HG03097 (cell line): ENCODE data around the gene ABCB11.
"Not testable (repeated sequence)": the region's sequence is repeated elsewhere in the genome, so short reads cannot be mapped to it uniquely, and the experiment has no call there.

Experiments
- ATAC-seq: cut with Tn5 transposase; IDR thresholded peaks from one replicate; pipeline ENCODE4 v1.9.1; 2021; ENCODE audit not compliant: unreplicated experiment, low FRiP score

ABCB11 gene

DNA sequence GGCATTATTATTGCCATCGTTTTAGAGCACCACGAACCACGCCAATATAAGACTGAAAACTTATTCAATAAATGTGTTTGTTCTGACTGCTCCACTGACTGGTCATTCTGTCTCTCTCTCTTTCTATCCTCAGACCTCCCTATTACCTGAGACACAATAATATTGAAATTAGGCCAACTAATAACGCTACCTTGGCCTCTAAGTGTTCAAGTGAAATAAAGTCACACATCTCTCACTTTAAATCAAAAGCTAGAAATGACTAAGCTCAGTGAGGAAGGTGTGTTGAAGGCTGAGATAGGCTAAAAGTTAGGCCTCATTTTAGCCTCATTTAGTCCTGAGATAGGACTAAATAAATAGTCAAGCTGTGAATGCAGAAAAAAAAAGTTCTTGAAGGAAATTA lies 91.2 kb downstream of the ABCB11 start:
- ATAC-seq: no peak

DNA sequence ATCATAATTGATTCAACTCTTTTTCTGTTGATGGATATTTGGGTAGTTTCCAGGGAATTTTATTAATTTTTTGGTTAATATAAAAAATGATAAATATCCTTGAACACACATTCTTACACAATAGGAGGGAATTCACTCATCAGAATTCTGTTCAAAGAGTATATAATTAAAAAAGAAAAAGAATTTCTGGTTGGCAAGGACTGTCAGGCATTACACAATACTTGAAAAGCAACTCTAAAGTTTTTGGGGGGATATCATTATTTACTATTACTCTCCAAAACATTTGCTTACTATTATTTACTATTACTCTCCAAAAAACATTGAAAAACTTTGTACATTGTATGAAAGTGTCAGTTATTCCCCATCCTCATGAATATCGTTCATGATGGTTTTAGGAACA lies 92.1 kb downstream of the ABCB11 start:
- ATAC-seq: no peak

DNA sequence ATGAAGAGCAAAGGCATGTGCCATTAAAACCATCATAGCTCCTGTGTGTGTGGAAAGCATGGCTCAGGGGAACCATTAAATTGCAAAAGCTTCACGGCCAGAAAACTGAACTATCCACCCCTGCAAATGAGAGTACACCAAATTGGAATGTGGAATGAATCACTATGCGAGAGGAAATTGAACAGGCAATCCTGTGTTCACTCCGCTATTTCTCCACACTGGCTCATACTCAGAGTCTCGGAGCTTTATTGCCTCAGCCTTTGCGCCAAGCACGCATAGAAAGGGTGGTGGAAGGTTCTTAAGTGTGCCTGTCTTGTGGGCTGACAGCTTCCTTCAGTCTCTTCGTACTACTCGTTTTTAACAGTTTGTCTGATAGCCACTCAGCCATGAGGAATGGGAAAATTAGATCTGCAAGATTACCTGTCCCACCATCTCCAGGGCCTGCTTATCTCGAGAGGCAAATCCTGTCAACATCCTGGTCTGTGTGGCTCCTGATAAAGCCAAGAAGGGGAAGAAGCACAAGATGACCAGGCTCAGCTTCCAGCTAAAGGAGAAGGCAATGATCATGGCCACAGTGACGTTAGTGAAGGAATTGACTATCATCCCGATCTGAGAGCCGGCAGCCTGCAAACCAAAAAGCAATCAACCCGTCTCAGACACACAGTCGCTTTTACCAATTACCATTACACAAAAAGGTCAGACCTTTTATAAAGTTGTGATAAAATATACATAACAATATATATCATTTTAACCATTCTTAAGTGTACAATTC lies 95.1 kb downstream of the ABCB11 start:
- no peak for ATAC-seq

DNA sequence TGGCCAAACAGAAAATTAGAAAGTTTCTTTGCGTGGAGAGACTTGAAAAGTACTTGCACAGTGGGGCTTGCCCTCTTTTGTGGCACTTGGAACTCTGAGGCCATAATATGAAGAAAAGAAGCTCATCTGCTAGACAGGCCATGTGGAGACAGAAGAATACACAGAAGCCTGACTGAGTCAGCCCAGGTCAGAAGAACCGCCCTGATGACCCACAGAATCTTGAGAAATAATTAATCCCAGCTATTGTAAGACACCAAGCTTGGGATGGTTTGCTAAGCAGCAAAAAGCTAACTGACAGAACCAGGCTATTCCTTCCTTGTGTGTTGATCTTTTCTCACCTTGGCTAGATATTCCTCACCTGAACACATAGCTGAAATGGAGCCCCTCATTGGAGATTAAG lies 96.3 kb downstream of the ABCB11 start:
- no peak for ATAC-seq

DNA sequence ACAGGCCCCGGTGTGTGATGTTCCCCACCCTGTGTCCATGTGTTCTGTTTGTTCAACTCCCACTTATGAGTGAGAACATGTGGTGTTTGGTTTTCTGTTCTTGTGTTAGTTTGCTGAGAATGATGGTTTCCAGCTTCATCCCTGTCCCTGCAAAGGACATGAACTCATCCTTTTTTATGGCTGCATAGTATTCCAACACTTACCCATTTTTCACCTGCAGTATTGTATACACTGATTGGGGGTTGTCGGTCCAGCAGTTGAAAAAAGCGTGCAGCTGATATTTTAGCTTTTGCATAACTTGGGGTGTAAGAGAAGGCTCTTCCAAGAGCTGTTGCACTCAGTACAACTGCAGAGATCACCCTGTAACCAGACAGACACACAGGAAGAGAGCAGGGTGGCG lies 99.0 kb downstream of the ABCB11 start:
- not testable (repeated sequence) for ATAC-seq

DNA sequence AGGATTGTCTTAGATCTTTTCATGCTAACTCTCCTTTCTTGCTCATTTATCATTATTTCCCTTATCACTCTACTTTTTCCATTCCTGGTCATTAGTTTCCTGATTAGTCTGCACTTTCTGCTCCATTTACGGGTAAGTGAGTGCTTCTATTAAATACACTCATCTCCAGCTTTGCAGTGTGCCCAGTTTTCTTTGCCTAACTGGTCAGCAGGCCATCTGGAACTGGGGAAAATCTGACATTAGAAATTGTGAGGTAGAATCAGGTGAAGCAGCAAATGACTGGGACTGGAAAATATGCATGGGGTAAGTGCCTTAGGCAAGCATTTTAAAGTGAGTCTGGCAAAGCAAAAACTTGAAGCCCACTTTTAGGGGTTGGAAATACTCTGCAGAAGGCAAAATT lies 100.9 kb downstream of the ABCB11 start:
- ATAC-seq: no peak

DNA sequence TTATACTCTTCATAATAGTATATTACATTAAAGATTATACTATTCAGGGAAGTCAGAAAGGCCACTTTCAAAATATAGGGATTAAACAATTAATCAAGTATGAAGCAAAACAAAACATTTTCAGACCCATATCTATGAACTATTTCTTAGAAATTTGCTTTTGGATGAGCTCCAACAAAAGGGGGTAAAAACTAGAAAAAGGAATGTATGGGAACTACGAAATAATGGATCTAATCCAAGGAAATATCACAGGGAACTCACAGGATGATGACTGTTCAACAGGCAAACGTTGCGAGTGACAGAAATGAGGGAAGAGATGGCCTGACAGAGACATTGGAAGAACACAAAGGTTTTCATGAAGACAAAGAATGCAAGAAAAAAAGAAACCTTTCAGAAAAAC lies 102.1 kb downstream of the ABCB11 start:
- no peak for ATAC-seq

DNA sequence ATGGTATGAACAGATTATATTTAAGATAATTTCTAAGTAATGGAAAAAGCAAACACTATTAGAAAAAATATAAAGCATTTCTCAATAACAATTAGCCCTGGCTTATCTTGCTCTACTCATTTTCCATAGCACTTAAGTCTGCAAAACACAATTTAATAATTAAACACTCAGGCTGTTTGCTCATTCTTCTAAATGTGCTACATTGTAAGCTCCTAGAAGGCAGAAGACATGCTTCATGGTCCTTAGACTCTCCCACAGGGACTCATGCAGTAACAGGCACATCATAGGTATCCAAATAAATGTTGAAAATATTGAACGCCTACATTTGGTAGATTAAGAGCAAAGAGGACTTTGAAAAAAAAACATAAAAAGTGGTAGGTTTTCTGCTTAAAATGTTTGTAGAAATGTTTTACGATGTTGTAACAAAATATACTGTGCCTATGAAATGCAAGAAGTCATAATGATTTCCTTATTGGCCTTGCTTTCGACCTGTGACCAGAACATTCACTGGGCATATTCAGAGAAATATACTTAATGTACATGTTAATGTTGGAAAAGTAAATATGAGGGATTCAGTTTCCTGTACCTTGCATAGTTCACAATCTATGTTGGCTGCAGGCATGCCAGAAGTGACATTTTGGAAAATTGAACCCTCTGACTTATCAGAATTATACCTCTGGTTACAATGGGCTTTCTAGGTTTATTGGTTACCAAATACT lies 102.9 kb downstream of the ABCB11 start:
- ATAC-seq: no peak

DNA sequence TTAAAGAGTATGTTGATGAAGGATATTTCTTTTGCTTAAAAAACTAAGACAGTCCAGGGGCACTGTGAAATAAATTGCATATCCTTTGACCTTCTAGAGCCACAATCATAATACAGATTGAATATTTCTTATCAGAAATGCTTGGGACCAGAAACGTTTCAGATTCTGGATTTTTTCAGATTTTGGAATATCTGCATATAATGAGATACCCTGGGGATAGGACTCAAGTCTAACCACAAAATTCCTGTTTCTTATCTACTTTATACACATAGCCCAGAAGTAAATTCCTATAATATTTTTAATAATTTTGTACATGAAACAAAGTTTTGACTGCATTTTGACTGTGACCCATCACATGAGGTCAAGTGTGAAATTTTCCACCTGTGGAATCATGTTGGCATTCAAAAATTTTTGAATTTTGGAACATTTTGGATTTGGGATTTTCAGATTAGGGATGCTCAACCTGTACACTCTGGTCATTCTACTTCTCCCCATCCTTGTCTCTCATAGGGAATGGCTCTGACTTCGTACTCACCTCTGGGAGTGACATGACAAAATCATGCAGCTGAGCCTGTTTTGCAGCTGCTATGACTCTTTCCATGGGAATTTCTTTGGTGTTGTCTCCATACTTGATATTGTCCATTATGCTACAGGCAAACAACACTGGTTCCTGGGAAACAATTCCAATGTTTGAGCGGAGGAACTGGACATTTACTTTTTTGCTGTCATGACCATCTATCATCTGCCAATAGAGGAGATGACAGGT lies 104.3 kb downstream of the ABCB11 start:
- ATAC-seq: no peak

DNA sequence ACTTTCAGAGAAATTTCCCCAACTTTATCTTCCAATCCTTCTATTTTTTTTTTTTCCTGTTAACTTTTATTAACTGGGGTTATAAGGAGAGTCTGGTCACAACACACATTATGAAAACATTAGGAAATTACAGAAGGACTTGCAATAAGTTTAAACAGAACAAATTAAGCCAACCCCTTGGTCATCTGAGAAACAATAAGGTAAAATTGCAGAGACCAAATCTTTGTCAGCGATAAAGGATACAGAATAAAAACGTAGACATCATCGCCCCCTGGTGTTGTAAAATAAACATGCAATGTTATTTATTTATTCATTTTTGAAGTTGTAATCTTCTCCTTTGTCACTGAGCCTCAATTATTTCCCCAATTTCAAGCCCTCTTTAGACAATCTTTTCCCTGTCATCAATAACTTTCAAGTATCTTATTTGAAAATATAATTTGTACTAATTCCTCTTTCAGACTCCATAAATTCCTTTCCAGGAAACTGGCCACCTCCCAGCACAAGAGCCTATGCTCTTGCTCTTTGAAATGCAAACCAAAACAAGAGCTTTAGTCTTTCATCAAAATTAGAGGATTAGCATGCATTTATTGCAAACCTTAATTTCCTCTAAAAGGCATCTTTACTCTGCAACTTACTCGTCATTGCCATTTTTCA lies 110.5 kb downstream of the ABCB11 start:
- no peak for ATAC-seq

DNA sequence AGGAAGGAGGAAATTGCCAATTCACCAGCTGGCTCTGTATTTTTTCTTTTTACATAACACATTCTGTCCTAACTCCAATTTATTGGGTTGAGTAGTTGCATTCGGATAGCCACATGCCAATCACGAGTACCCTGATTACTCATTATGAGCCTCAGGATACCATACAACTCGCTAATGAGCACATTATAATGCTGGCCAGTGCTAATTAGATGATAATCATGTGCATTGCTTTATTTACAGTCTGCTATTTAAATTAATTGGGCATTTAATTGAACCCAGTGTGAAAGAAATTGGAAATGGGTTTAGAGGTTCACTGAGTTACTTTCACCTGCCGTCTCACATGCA lies 114.8 kb downstream of the ABCB11 start:
- ATAC-seq: no peak

DNA sequence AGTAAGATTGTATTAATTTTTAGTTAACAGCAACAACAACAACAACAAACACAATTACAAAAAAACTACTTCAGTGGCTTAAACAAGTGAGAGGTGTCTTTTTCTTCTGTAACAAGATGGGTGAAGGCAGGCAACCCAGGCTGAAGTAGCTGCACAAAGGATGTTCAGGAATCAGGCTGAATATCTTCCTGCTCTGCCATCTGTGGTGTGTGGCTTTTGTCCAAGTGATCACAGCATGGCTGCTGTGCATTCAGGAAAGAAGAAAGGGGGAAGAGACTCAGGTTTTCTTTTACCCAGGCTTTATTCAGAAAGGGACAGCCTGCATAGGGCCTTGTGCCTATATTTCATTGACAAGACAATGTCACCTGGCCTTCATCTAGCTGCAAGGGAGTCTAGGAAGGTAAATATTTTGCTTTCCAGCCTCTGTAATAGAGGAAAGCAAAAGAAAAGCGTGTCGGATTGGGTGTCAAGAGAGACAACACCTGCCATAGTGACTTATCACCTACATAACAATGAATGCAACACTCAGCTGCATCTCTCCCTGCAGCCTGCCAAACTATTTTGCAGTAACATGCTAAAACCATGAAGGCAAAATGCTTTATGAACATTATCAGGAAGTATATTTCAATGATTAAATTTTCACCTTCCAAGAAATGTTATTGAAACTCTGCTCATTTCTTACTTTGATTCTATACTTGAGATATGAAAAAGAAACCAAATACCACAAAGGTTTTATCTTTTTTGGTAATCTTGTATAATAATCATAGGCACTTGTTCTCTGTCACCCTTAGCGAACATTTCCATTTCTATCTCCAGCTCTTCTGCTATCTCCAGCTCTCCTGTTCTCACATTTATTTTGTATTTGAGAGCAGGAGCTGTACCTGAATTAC lies 115.4 kb downstream of the ABCB11 start:
- no peak for ATAC-seq

DNA sequence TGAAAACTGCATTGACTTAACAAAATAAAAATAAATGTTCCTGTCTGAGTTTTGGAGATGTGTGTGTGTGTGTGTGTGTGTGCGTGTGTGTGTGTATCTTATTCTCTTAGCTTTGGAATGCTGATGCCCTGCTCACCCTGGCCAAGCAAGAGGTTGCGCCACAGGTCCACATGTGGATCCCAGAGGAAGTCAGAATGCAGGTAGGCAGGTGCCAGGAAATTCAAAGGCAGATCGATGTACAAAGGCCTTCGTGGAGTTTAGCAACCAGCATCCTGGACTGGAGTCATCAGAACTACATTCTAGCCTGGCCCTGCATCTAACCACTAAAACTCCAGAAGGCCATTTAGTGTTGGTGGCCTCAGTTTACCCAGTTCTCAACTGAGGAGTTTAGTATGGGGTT lies 117.6 kb downstream of the ABCB11 start:
- no peak for ATAC-seq

DNA sequence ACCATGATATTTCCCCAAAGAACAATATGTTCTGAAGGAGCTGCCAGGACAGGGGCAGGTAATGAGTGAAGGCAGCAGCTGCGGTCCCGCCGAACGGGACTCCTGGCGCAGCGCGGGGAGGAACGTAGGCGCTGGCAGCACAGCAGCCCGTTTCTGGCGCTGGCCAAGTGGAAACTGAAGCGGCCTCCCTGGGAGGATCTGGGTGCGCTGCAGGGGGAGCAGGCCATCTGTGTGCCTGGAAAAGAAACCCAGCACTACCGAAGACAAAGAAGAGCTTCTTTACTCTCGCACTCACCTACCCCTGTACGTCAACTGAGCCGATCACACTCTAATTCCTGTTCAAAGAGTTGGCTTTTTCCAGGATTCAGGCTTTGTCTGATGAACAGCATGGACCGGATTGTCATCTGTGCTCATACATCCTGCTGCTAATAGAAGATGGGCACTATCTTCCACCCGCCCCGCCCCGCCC lies 118.2 kb downstream of the ABCB11 start:
- no peak for ATAC-seq

DNA sequence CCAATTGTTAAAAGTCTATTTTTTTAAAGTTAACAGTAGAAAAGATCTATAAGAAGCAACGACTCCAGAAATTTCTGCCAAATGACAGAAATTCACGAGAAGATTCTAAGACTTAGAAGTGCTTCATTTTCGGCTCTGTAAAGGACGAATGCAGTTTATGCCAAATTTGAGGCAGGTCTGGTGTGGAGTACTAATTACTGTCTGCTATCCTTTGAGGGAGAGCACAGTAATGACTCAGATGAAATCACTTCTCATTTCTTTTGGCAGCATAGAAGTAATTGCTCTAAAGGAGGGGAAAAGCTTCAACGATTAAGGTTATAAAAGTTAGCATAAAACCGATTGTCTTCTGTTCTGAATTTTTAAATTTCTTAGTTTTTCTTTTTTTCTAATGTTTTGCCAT lies 118.7 kb downstream of the ABCB11 start:
- ATAC-seq: no peak

DNA sequence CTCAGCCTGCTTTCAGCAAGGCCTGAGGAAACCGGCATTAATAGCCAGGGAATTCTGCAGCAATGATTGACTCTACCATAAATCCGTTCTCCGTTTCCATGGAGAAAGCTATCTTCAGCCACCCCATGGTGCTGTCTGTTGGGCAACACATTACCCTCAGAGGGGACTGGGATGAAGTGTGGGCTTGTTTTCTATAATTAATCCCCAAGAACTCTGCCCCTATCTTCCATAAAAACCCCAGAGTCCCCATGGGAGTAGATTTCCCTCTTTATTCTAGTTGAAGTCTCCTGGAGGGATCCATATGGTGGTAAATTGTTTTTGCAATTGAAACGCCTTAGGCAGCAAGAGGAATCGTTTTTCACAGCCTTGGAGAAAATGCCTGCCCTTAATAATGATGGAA lies 120.8 kb downstream of the ABCB11 start:
- no peak for ATAC-seq

DNA sequence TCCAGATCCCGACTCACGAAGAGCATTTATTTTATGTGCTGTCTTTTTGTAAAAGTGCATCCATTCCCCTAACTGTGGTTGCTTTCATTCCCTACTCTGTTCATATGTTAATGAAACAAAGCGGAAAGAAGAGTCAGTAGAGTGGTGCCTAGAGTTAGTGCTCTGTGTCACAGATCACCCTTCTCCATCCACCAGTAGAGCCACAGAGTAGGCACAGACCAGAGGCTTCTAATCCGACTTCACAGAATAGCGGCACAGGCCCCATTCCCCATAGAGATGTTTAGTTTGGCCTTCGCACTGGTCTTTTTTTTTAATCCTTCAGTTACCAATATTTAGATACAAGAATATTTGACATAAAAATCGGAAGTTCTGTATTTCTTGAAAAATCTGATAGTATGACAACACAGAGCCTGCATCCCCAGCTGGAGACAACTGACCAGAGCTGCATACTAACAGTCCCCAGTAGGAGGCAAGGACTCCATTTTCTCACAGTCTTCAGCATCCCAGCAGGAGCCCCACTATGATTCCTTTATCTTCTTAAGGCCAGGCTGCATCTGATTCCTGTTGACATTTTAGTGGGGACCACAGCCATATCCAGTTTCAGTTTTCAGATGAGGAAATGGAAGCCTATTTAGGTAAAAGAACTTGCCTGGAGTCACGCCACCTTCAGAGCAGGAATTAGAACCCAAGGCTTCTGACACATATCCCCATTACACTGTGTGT lies 123.0 kb downstream of the ABCB11 start:
- no peak for ATAC-seq

DNA sequence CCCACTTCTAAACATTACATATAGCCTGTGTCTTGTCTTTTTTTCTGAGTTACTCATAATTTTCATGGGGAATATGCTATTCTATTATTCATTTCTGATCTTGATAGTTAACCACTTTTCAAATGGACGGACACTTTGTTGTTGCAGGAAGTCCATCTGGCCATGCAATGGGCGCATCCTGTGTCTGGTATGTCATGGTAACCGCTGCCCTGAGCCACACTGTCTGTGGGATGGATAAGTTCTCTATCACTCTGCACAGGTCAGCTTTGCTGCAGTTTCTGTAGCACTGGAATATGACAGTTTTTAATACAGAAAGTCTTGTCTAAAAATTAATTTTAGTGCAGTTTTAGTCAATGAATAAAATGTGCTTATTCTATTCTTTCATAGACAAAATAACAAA lies 126.8 kb downstream of the ABCB11 start:
- ATAC-seq: no peak

DNA sequence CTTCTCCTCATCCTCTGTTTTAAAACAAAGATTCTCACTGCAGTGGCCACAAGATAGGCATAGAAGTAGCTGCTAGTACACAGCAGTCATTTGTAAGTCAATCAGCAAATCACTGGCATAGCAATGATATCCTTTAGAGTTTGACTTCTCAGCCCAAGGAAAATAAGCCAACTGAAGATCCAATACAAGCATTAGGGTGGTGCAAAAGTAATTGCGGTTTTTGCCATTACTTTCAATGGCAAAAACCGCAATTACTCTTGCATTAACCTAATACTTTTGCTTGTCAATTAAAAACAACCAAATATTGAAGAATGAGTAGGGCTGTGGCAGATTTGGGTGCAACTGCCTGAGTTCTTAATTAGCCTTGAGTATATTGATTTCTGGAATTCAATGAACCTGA lies 127.2 kb downstream of the ABCB11 start:
- no peak for ATAC-seq
